ENCODE data around the gene VIPAS39.
A peak's percentile ranks its signal among the peaks of the same experiment; 100 is the strongest.

VIPAS39 gene

DNA sequence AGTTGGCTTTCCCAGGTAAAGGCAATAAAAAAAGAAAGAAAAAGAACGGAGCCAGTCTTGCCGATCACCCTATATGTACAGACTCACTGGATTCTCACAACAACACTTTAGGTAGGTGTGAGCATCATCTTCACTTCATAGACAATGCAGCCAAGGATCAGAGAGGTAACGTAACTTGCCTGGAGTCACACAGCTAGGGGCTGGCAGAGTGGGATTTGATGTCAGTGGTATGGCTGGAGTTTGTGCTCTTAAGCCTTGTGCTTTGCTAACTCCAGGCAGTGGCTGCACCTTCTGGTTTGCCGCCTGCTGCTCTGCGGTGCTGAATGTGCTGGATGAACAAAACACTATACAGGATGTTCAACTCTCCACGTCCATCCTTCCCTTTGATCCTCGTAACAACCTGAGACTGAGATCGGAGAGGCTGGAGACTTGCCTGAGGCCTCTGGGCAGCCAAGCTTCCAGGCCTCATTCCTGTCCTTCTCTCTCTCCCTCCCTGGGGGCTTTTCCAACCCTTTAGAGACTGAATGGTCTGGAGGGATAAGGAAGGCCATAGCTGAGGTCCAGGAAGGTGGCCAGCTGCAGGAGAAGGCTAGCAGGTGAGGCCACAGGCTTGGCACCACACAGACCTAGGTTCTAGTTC is 33.1 kb upstream of the VIPAS39 start:
- Histone ChIP-seq H3K79me1 (ENCODE audit: low read length) (no peaks in the 10 kb centered on the region), H2BK120ac (ENCODE audit: insufficient read depth, low read length, poor library complexity) (no peak overlapping the region), H2BK12ac (ENCODE audit: low read length) (no peak overlapping the region), H3K79me2 (ENCODE audit: control insufficient read depth, insufficient read depth, low read length, poor library complexity) (no peaks in the 10 kb centered on the region), H3K4me3 (ENCODE audit: low read depth, low read length) (no peak overlapping the region), H4K8ac (ENCODE audit: low read depth, low read length) (no peak overlapping the region), H2AK5ac (ENCODE audit: low read length) (no peak overlapping the region), H3K14ac (ENCODE audit: low read length) (no peak overlapping the region), H3K9ac (ENCODE audit: low read length) (no peak overlapping the region), H4K91ac (ENCODE audit: low read depth, low read length) (no peak overlapping the region), H3K9me3 (ENCODE audit: insufficient read depth, low read depth, low read length) (peaks cover under 1% of the 10 kb centered on the region), H4K12ac (ENCODE audit: low read depth, low read length) (no peak overlapping the region), H2BK5ac (ENCODE audit: low read depth, low read length, poor library complexity) (no peak overlapping the region), H3K27me3 (ENCODE audit: insufficient read depth, low read length) (no peaks in the 10 kb centered on the region), H3K23ac (ENCODE audit: low read length) (no peak overlapping the region), H3K4ac (ENCODE audit: low read depth, low read length) (no peak overlapping the region), H2AFZ (ENCODE audit: insufficient read depth, low read length, poor library complexity) (no peak overlapping the region), H3K27ac (ENCODE audit: low read depth, low read length) (no peak overlapping the region), H3K36me3 (ENCODE audit: control insufficient read depth in 1 of 2, insufficient read depth in 2 of 2, low read length in 2 of 2) (no peaks in the 10 kb centered on the region), H3K4me1 (ENCODE audit: control insufficient read depth in 1 of 2, insufficient read depth in 2 of 2, low read length in 2 of 2) (peaks cover 2% of the 10 kb centered on the region in 2 experiments), H3K4me2 (ENCODE audit: low read length) (no peak overlapping the region), H3K18ac (ENCODE audit: low read length) (no peak overlapping the region)
- DNase-seq = peak in 1 of 2 donors; percentile 62
- no CpG with 5 or more reads among the region's 8 CpGs for WGBS (ENCODE audit: extremely low coverage, insufficient coverage, insufficient read length)

DNA sequence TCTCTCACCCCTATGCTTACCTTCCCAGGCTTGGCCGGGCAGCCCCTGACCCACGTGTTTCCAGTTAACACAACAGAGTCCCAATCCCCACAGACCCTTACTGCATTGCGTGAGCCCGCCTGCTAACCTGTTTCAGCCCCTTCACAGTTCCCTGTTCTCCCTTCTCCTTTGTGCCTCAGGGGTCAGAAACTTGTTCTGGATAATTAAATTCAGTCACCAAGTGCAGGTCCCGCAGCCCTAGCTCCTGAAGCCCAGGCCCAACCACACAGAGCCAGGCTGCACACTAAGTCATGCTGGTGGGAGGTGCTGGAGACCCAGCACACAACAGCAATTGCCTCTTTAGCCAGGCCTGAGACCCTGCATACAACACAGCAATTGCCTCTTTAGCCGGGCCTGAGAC is 31.6 kb upstream of the VIPAS39 start:
- Histone ChIP-seq H3K27me3 (ENCODE audit: insufficient read depth, low read length) (no peaks in the 10 kb centered on the region), H2AK5ac (ENCODE audit: low read length) (no peak overlapping the region), H3K36me3 (ENCODE audit: control insufficient read depth in 1 of 2, insufficient read depth in 2 of 2, low read length in 2 of 2) (no peaks in the 10 kb centered on the region), H3K4me2 (ENCODE audit: low read length) (no peak overlapping the region), H3K79me2 (ENCODE audit: control insufficient read depth, insufficient read depth, low read length, poor library complexity) (no peaks in the 10 kb centered on the region), H3K9ac (ENCODE audit: low read length) (no peak overlapping the region), H3K23ac (ENCODE audit: low read length) (no peak overlapping the region), H2BK120ac (ENCODE audit: insufficient read depth, low read length, poor library complexity) (no peak overlapping the region), H4K12ac (ENCODE audit: low read depth, low read length) (no peak overlapping the region), H3K4me1 (ENCODE audit: control insufficient read depth in 1 of 2, insufficient read depth in 2 of 2, low read length in 2 of 2) (peaks cover 2% of the 10 kb centered on the region in 2 experiments), H3K79me1 (ENCODE audit: low read length) (no peaks in the 10 kb centered on the region), H2BK5ac (ENCODE audit: low read depth, low read length, poor library complexity) (no peak overlapping the region), H3K4me3 (ENCODE audit: low read depth, low read length) (no peak overlapping the region), H2AFZ (ENCODE audit: insufficient read depth, low read length, poor library complexity) (no peak overlapping the region), H4K91ac (ENCODE audit: low read depth, low read length) (no peak overlapping the region), H3K18ac (ENCODE audit: low read length) (no peak overlapping the region), H3K9me3 (ENCODE audit: insufficient read depth, low read depth, low read length) (no peaks in the 10 kb centered on the region), H3K4ac (ENCODE audit: low read depth, low read length) (no peak overlapping the region), H2BK12ac (ENCODE audit: low read length) (no peak overlapping the region), H3K27ac (ENCODE audit: low read depth, low read length) (no peak overlapping the region), H4K8ac (ENCODE audit: low read depth, low read length) (no peak overlapping the region), H3K14ac (ENCODE audit: low read length) (no peak overlapping the region)
- WGBS (ENCODE audit: extremely low coverage, insufficient coverage, insufficient read length) = no CpG with 5 or more reads among the region's 6 CpGs
- DNase-seq = no peak

DNA sequence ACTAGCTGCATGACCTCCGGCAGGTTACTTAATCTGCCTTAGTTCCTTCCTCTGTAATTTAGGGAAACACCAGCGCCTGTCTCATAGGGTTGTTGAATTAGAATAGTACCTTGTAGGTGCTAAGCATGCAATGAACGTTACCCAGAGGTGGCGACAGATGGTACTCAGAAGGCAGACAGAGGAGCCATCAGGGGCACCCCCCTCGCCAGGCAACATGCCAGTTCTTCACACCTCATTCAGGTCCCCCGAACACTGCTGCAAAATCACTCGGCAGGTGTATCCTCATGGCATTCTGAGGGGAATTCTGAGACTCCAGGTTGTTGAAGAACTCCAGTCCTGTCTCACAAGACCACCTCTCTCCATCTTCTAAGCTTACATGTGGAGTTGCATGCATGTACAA is 31.2 kb upstream of the VIPAS39 start:
- no peak overlapping the region for H3K9ac ChIP-seq (ENCODE audit: low read length)
- H3K27ac ChIP-seq (ENCODE audit: low read depth, low read length) = no peak overlapping the region
- no peak overlapping the region for H2BK120ac ChIP-seq (ENCODE audit: insufficient read depth, low read length, poor library complexity)
- no CpG with 5 or more reads among the region's 7 CpGs for WGBS (ENCODE audit: extremely low coverage, insufficient coverage, insufficient read length)
- no peak overlapping the region for H2BK12ac ChIP-seq (ENCODE audit: low read length)
- H2AK5ac ChIP-seq (ENCODE audit: low read length) = no peak overlapping the region
- no peak overlapping the region for H2BK5ac ChIP-seq (ENCODE audit: low read depth, low read length, poor library complexity)
- no peak overlapping the region for H3K4me3 ChIP-seq (ENCODE audit: low read depth, low read length)
- H3K4ac ChIP-seq (ENCODE audit: low read depth, low read length) = no peak overlapping the region
- H4K12ac ChIP-seq (ENCODE audit: low read depth, low read length) = no peak overlapping the region
- no peak overlapping the region for H4K91ac ChIP-seq (ENCODE audit: low read depth, low read length)
- H3K9me3 ChIP-seq (ENCODE audit: insufficient read depth, low read depth, low read length) = no peaks in the 10 kb centered on the region
- no peak overlapping the region for H4K8ac ChIP-seq (ENCODE audit: low read depth, low read length)
- H2AFZ ChIP-seq (ENCODE audit: insufficient read depth, low read length, poor library complexity) = no peak overlapping the region
- no peaks in the 10 kb centered on the region for H3K27me3 ChIP-seq (ENCODE audit: insufficient read depth, low read length)
- H3K4me1 ChIP-seq (ENCODE audit: control insufficient read depth in 1 of 2, insufficient read depth in 2 of 2, low read length in 2 of 2) = peaks cover 2% of the 10 kb centered on the region in 2 experiments
- no peaks in the 10 kb centered on the region for H3K79me1 ChIP-seq (ENCODE audit: low read length)
- H3K14ac ChIP-seq (ENCODE audit: low read length) = no peak overlapping the region
- H3K4me2 ChIP-seq (ENCODE audit: low read length) = no peak overlapping the region
- no peak overlapping the region for H3K18ac ChIP-seq (ENCODE audit: low read length)
- no peaks in the 10 kb centered on the region for H3K79me2 ChIP-seq (ENCODE audit: control insufficient read depth, insufficient read depth, low read length, poor library complexity)
- no peaks in the 10 kb centered on the region for H3K36me3 ChIP-seq (ENCODE audit: control insufficient read depth in 1 of 2, insufficient read depth in 2 of 2, low read length in 2 of 2)
- no peak overlapping the region for H3K23ac ChIP-seq (ENCODE audit: low read length)
- DNase-seq = no peak

- Histone ChIP-seq H2BK12ac (ENCODE audit: low read length) (no peak overlapping the region), H3K27ac (ENCODE audit: low read depth, low read length) (no peak overlapping the region), H3K4me3 (ENCODE audit: low read depth, low read length) (no peak overlapping the region), H4K12ac (ENCODE audit: low read depth, low read length) (no peak overlapping the region), H3K9ac (ENCODE audit: low read length) (no peak overlapping the region), H3K36me3 (ENCODE audit: control insufficient read depth in 1 of 2, insufficient read depth in 2 of 2, low read length in 2 of 2) (no peaks in the 10 kb centered on the region), H3K18ac (ENCODE audit: low read length) (no peak overlapping the region), H3K27me3 (ENCODE audit: insufficient read depth, low read length) (no peaks in the 10 kb centered on the region), H3K9me3 (ENCODE audit: insufficient read depth, low read depth, low read length) (no peaks in the 10 kb centered on the region), H3K4ac (ENCODE audit: low read depth, low read length) (no peak overlapping the region), H3K4me2 (ENCODE audit: low read length) (no peak overlapping the region), H2BK5ac (ENCODE audit: low read depth, low read length, poor library complexity) (no peak overlapping the region), H4K91ac (ENCODE audit: low read depth, low read length) (no peak overlapping the region), H3K14ac (ENCODE audit: low read length) (no peak overlapping the region), H3K79me1 (ENCODE audit: low read length) (no peaks in the 10 kb centered on the region), H2BK120ac (ENCODE audit: insufficient read depth, low read length, poor library complexity) (no peak overlapping the region), H4K8ac (ENCODE audit: low read depth, low read length) (no peak overlapping the region), H3K4me1 (ENCODE audit: control insufficient read depth in 1 of 2, insufficient read depth in 2 of 2, low read length in 2 of 2) (peaks cover 2 to 6% of the 10 kb centered on the region in 2 experiments), H3K23ac (ENCODE audit: low read length) (no peak overlapping the region), H3K79me2 (ENCODE audit: control insufficient read depth, insufficient read depth, low read length, poor library complexity) (no peaks in the 10 kb centered on the region), H2AFZ (ENCODE audit: insufficient read depth, low read length, poor library complexity) (no peak overlapping the region), H2AK5ac (ENCODE audit: low read length) (no peak overlapping the region)
- DNase-seq = peak in 1 of 2 donors; percentile 55
- no CpG with 5 or more reads among the region's 7 CpGs for WGBS (ENCODE audit: extremely low coverage, insufficient coverage, insufficient read length)
These were observed 28.7 kb upstream of the VIPAS39 start for GRCh38 chr14:77485901-77486678.
